ENCODE results near the gene MICALL2. TPM values are rescaled to one million over a fixed set of nuclear protein-coding genes. Genes with fewer than 3 reads are reported as not detected.

The MICALL2 gene
- total and polyA plus RNA-seq, 4 donors: 19.0 to 70.6 (median 41.0) TPM

DNA sequence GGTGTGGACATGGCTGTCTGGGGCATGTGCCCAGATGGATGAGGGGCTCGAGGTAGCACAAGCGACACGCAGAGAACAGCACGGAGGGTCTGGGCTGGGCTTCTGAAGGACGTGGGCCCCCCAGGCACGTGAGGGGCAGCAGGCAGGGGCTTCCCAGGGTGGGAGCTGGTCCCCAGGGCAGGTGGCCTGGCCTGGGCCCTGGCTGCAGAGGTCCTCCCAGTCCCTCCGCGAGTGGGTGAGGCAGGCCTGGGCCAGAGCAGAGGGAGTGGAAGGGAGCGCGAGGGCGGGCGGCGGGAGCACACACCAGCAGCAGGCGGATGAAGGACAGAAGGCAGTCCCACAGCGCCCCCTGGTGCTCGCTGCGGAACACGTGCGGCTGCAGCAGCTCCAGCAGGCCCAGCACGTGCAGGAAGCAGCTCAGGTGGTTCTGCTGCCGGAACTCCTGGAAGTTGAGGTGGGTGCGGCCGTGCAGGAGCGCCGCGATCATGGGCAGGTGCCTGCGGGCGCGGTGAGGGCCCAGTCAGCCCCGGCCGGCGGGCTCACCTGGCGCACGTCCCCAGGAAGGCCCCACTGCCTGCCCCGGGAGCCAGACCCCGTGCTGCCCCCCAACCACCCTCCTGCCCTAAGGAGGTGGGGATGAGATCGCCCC lies 14.7 kb upstream of the MICALL2 start:
- H3K9me3 ChIP-seq (ENCODE audit: control insufficient read depth in 4 of 4, insufficient read depth in 3 of 4, low read length in 3 of 4): no peaks in the 10 kb centered on the region
- no peak overlapping the region for H3K9ac ChIP-seq (ENCODE audit: insufficient read depth in 1 of 2, low read length in 2 of 2)
- 31 to 36% methylated on average over 32 to 37 of the region's 37 CpGs for WGBS, 2 donors
- H3K4me3 ChIP-seq: no peak overlapping the region
- DNase-seq: peak; percentile 81 to 90 (median 88)
- TF ChIP-seq, protein P1, sequence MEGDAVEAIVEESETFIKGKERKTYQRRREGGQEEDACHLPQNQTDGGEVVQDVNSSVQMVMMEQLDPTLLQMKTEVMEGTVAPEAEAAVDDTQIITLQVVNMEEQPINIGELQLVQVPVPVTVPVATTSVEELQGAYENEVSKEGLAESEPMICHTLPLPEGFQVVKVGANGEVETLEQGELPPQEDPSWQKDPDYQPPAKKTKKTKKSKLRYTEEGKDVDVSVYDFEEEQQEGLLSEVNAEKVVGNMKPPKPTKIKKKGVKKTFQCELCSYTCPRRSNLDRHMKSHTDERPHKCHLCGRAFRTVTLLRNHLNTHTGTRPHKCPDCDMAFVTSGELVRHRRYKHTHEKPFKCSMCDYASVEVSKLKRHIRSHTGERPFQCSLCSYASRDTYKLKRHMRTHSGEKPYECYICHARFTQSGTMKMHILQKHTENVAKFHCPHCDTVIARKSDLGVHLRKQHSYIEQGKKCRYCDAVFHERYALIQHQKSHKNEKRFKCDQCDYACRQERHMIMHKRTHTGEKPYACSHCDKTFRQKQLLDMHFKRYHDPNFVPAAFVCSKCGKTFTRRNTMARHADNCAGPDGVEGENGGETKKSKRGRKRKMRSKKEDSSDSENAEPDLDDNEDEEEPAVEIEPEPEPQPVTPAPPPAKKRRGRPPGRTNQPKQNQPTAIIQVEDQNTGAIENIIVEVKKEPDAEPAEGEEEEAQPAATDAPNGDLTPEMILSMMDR (IDR thresholded peaks at IDR 0.05; ENCODE audit: control extremely low read depth, extremely low read depth): peak; percentile 88
- H3K36me3 ChIP-seq (ENCODE audit: control insufficient read depth in 4 of 4, insufficient read depth in 4 of 4, low read length in 4 of 4): peaks cover 5 to 92% (median 15%) of the 10 kb centered on the region in 4 donors
- H3K27me3 ChIP-seq (ENCODE audit: control insufficient read depth in 3 of 3, insufficient read depth in 3 of 3, low read length in 2 of 3): no peaks in the 10 kb centered on the region
- no peaks in the 10 kb centered on the region for H3K4me1 ChIP-seq (ENCODE audit: control insufficient read depth in 5 of 5, insufficient read depth in 5 of 5, low read length in 5 of 5)
- ATAC-seq (ENCODE audit: insufficient read depth, low FRiP score): peak; percentile 74
- no peak overlapping the region for H3K27ac ChIP-seq (ENCODE audit: low read depth in 1 of 2, low read length in 1 of 2)

DNA sequence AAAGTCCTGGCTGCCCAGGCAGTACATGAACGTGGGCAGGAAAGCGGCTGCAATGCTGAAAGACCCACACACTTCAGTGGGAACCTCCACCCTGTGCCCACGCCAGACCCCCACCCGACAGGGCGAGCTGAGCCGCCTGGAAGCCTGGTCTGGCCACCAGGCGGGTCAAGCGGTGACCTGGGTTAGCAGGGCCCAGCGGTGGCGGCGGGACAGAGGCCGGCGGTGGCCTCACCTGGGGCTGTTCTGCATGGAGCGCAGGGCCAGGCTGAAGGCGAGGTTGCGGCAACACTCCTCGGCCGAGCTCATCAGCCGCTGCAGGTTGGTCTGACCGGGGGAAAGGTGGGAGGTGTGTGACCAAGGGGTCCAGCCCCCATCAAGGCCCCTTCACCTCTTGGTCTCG lies 11.6 kb upstream of the MICALL2 start:
- no peak overlapping the region for H3K27ac ChIP-seq (ENCODE audit: low read depth in 1 of 2, low read length in 1 of 2)
- WGBS, 2 donors: 94 to 97% methylated on average over 12 to 21 of the region's 21 CpGs
- H3K27me3 ChIP-seq (ENCODE audit: control insufficient read depth in 3 of 3, insufficient read depth in 3 of 3, low read length in 2 of 3): no peaks in the 10 kb centered on the region
- DNase-seq (no peak), ATAC-seq (ENCODE audit: insufficient read depth, low FRiP score) (no peak)
- H3K36me3 ChIP-seq (ENCODE audit: control insufficient read depth in 4 of 4, insufficient read depth in 4 of 4, low read length in 4 of 4): peaks cover 5 to 71% (median 13%) of the 10 kb centered on the region in 4 donors
- TF ChIP-seq, protein P1 (IDR thresholded peaks at IDR 0.05; ENCODE audit: control extremely low read depth, extremely low read depth): no peak
- no peak overlapping the region for H3K9ac ChIP-seq (ENCODE audit: insufficient read depth in 1 of 2, low read length in 2 of 2)
- H3K9me3 ChIP-seq (ENCODE audit: control insufficient read depth in 4 of 4, insufficient read depth in 3 of 4, low read length in 3 of 4): no peaks in the 10 kb centered on the region
- no peak overlapping the region for H3K4me3 ChIP-seq
- peaks cover 2 to 6% (median 4%) of the 10 kb centered on the region in 5 donors for H3K4me1 ChIP-seq (ENCODE audit: control insufficient read depth in 5 of 5, insufficient read depth in 5 of 5, low read length in 5 of 5)

- DNase-seq (no peak), ATAC-seq (ENCODE audit: insufficient read depth, low FRiP score) (no peak)
- no peaks in the 10 kb centered on the region for H3K9me3 ChIP-seq (ENCODE audit: control insufficient read depth in 4 of 4, insufficient read depth in 3 of 4, low read length in 3 of 4)
- no peak overlapping the region for H3K4me3 ChIP-seq
- H3K36me3 ChIP-seq (ENCODE audit: control insufficient read depth in 4 of 4, insufficient read depth in 4 of 4, low read length in 4 of 4): peaks cover 5 to 56% (median 12%) of the 10 kb centered on the region in 4 donors
- WGBS, 2 donors: 93% methylated on average over 24 of the region's 24 CpGs
- TF ChIP-seq, protein P1 (IDR thresholded peaks at IDR 0.05; ENCODE audit: control extremely low read depth, extremely low read depth): no peak
- no peaks in the 10 kb centered on the region for H3K27me3 ChIP-seq (ENCODE audit: control insufficient read depth in 3 of 3, insufficient read depth in 3 of 3, low read length in 2 of 3)
- no peak overlapping the region for H3K27ac ChIP-seq (ENCODE audit: low read depth in 1 of 2, low read length in 1 of 2)
- H3K9ac ChIP-seq (ENCODE audit: insufficient read depth in 1 of 2, low read length in 2 of 2): no peak overlapping the region
- H3K4me1 ChIP-seq (ENCODE audit: control insufficient read depth in 5 of 5, insufficient read depth in 5 of 5, low read length in 5 of 5): peaks cover 2 to 6% (median 4%) of the 10 kb centered on the region in 5 donors
These were observed 9.5 kb upstream of the MICALL2 start for GRCh38 chr7:1468643-1469298.
